ENCODE measurements around the gene GLP1R. TPM values are rescaled to one million over a fixed set of nuclear protein-coding genes. Genes with fewer than 3 reads are reported as not detected.

The GLP1R gene
- polyA plus RNA-seq, 1 donor from 2014 or later: 0.06 TPM

DNA sequence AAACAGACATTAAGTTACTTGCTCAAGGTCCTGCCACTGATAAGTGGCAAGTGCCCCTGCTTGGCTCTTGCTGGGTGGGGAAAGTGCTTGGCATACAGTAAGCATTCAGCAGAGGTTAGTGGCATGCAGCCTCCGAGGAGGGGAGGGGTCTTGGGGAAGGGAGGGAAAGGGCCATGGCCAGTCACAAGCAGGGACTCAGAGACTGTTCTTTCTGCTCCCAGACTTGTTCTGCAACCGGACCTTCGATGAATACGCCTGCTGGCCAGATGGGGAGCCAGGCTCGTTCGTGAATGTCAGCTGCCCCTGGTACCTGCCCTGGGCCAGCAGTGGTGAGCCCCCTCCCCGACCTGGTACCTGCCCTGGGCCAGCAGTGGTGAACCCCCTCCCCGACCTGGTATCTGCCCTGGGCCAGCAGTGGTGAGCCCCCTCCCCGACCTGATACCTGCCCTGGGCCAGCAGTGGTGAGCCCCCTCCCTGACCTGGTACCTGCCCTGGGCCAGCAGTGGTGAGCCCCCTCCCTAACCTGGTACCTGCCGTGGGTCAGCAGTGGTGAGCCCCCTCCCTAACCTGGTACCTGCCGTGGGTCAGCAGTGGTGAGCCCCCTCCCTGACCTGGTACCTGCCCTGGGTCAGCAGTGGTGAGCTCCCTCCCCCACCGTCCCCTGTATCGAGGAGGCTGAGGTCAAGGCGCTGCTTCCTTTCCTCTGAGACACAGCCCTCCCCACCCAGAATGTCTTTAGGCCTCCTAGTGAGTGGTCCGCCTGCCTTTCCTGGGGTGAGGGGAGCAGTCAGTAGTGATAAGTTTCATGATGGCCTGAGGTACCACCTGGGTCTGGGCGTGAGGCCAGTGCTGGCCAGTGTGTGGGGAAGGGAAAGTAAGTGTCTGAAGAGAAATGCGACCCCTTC lies 8.9 kb downstream of the GLP1R start:
- H3F3A ChIP-seq (ENCODE audit: insufficient read depth, low read length, poor library complexity, severe bottlenecking): no peaks in the 10 kb centered on the region
- H3K4me2 ChIP-seq (ENCODE audit: low read length): no peak overlapping the region
- H4K20me1 ChIP-seq (ENCODE audit: insufficient read depth): no peaks in the 10 kb centered on the region
- H3K27ac ChIP-seq (ENCODE audit: low read length): no peak overlapping the region
- H3K9ac ChIP-seq (ENCODE audit: low read length): no peak overlapping the region
- no peak for TF ChIP-seq EP300 (conservative IDR thresholded peaks at IDR 0.05; ENCODE audit: poor library complexity, severe bottlenecking)
- TF ChIP-seq, protein P1, sequence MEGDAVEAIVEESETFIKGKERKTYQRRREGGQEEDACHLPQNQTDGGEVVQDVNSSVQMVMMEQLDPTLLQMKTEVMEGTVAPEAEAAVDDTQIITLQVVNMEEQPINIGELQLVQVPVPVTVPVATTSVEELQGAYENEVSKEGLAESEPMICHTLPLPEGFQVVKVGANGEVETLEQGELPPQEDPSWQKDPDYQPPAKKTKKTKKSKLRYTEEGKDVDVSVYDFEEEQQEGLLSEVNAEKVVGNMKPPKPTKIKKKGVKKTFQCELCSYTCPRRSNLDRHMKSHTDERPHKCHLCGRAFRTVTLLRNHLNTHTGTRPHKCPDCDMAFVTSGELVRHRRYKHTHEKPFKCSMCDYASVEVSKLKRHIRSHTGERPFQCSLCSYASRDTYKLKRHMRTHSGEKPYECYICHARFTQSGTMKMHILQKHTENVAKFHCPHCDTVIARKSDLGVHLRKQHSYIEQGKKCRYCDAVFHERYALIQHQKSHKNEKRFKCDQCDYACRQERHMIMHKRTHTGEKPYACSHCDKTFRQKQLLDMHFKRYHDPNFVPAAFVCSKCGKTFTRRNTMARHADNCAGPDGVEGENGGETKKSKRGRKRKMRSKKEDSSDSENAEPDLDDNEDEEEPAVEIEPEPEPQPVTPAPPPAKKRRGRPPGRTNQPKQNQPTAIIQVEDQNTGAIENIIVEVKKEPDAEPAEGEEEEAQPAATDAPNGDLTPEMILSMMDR (IDR thresholded peaks at IDR 0.05; ENCODE audit: poor library complexity, severe bottlenecking): no peak
- no peak for TF ChIP-seq TAF1 (IDR thresholded peaks at IDR 0.05; ENCODE audit: low read depth)
- no peak for TF ChIP-seq SMC3 (conservative IDR thresholded peaks at IDR 0.05; ENCODE audit: poor library complexity)
- no peak for TF ChIP-seq RAD21 (conservative IDR thresholded peaks at IDR 0.05)
- TF ChIP-seq POLR2AphosphoS5 (IDR thresholded peaks at IDR 0.05): no peak
- no peak for TF ChIP-seq MXI1 (conservative IDR thresholded peaks at IDR 0.05; ENCODE audit: poor library complexity, severe bottlenecking)
- TF ChIP-seq REST (IDR thresholded peaks at IDR 0.05; ENCODE audit: borderline replicate concordance): no peak
- TF ChIP-seq EZH2 (IDR thresholded peaks at IDR 0.05; ENCODE audit: borderline replicate concordance, insufficient read depth, low read length, poor library complexity, severe bottlenecking): no peak
- H3K27me3 ChIP-seq (ENCODE audit: insufficient read depth, low read depth, low read length): no peaks in the 10 kb centered on the region
- H2AFZ ChIP-seq (ENCODE audit: low read depth, low read length): no peak overlapping the region
- no peaks in the 10 kb centered on the region for H3K79me2 ChIP-seq (replicated peaks; ENCODE audit: insufficient read depth, low read length)
- no peak overlapping the region for H3K4me3 ChIP-seq (ENCODE audit: low read length)
- H3K36me3 ChIP-seq (ENCODE audit: insufficient read depth, low read length): no peaks in the 10 kb centered on the region
- no peaks in the 10 kb centered on the region for H3K9me2 ChIP-seq (ENCODE audit: insufficient read depth, low read length)
- H3K9me3 ChIP-seq (ENCODE audit: low read length): no peaks in the 10 kb centered on the region

DNA sequence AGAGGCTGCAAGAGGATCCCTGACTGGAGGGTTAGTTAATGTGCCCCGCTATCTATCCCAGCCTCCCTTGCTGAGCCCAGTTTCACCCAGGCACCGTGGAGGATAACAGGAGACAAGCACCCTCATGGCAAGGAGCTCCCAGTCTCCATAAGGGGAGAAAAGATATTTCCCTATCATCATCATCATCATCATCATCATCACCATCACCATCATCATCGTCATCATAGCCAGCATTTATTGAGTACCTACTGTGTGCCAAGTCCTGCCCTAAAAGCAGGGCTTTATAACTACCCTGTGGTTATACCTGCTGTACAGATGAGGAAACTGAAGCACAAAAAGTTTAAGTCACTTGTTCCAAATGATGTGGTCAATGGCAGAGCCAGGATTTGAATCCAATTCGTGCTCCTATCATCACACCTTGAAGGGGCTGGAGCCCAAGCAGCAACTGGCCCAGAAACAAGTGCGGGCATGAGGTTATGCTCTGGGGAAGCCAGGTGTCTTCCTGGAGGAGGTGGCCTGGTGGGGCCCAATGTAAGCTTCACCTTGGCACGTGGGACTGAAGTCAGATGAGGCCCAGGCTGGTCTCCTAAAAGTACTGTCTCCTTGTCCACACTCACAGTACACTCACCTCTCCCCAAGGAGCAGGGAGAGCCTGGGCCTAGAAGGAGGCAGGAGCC lies 10.0 kb downstream of the GLP1R start:
- Histone ChIP-seq H3K27me3 (ENCODE audit: insufficient read depth, low read depth, low read length) (no peaks in the 10 kb centered on the region), H2AFZ (ENCODE audit: low read depth, low read length) (no peak overlapping the region), H3F3A (ENCODE audit: insufficient read depth, low read length, poor library complexity, severe bottlenecking) (no peaks in the 10 kb centered on the region), H3K9ac (ENCODE audit: low read length) (no peak overlapping the region), H3K4me3 (ENCODE audit: low read length) (no peak overlapping the region), H4K20me1 (ENCODE audit: insufficient read depth) (no peaks in the 10 kb centered on the region), H3K9me2 (ENCODE audit: insufficient read depth, low read length) (no peaks in the 10 kb centered on the region), H3K4me2 (ENCODE audit: low read length) (no peak overlapping the region), H3K36me3 (ENCODE audit: insufficient read depth, low read length) (no peaks in the 10 kb centered on the region), H3K79me2 (replicated peaks; ENCODE audit: insufficient read depth, low read length) (no peaks in the 10 kb centered on the region), H3K27ac (ENCODE audit: low read length) (no peak overlapping the region), H3K9me3 (ENCODE audit: low read length) (no peaks in the 10 kb centered on the region)
- TF ChIP-seq RAD21 (conservative IDR thresholded peaks at IDR 0.05) (no peak), REST (IDR thresholded peaks at IDR 0.05; ENCODE audit: borderline replicate concordance) (no peak), TAF1 (IDR thresholded peaks at IDR 0.05; ENCODE audit: low read depth) (no peak), EZH2 (IDR thresholded peaks at IDR 0.05; ENCODE audit: borderline replicate concordance, insufficient read depth, low read length, poor library complexity, severe bottlenecking) (no peak)

Data from neural cell (in vitro differentiated cells).